ENCODE results near the gene NRG3. TPM values are rescaled to one million over a fixed set of nuclear protein-coding genes. Genes with fewer than 3 reads are reported as not detected.

The NRG3 gene
- total and polyA plus RNA-seq, 2 of the 4 experiments (the other 2 are of a cell fraction) = not detected

- ChIA-PET POLR2A (ENCODE audit: unreplicated experiment) (no interaction called here), CTCF (no interaction called here)
- Histone ChIP-seq H3K36me3 (ENCODE audit: control insufficient read depth, insufficient read depth, low read length) (no peaks in the 10 kb centered on the region), H2BK5ac (ENCODE audit: low read depth, low read length, poor library complexity, severe bottlenecking) (no peak overlapping the region), H4K8ac (ENCODE audit: low read depth in 2 of 2, low read length in 2 of 2) (no peak overlapping the region), H3K27me3 (ENCODE audit: control insufficient read depth, insufficient read depth, low read length) (no peaks in the 10 kb centered on the region), H3K4ac (ENCODE audit: low read depth, low read length) (no peak overlapping the region), H3K9me1 (ENCODE audit: insufficient read depth, low read length) (no peaks in the 10 kb centered on the region), H2BK15ac (ENCODE audit: low read depth, low read length) (no peak overlapping the region), H3K4me2 (ENCODE audit: low read depth, low read length) (no peak overlapping the region), H3K14ac (replicated peaks; ENCODE audit: low read depth, low read length) (no peak overlapping the region), H2BK20ac (ENCODE audit: low read depth, low read length) (no peak overlapping the region), H2AK9ac (replicated peaks; ENCODE audit: low read depth, low read length, poor library complexity) (no peak overlapping the region), H3K23ac (ENCODE audit: low read depth, low read length) (no peak overlapping the region), H3K79me1 (ENCODE audit: low read depth in 1 of 2, low read length in 2 of 2) (no peaks in the 10 kb centered on the region), H2AFZ (replicated peaks; ENCODE audit: low read length, poor library complexity) (no peak overlapping the region), H3K27ac (ENCODE audit: insufficient read depth, low read length) (no peak overlapping the region), H4K91ac (ENCODE audit: insufficient read depth, low read depth, low read length) (no peak overlapping the region), H2AK5ac (ENCODE audit: low read depth, low read length) (no peak overlapping the region), H3K9me3 (ENCODE audit: control insufficient read depth, insufficient read depth, low read length) (peaks cover 14% of the 10 kb centered on the region), H3K4me3 (ENCODE audit: insufficient read depth, low read depth, low read length) (no peak overlapping the region), H3K56ac (ENCODE audit: extremely low read depth, insufficient read depth, low read length) (no peak overlapping the region), H2BK120ac (ENCODE audit: low read depth, low read length) (no peak overlapping the region), H4K5ac (ENCODE audit: low read depth, low read length) (no peak overlapping the region), H3K4me1 (ENCODE audit: control insufficient read depth, insufficient read depth, low read length) (no peaks in the 10 kb centered on the region), H4K20me1 (ENCODE audit: insufficient read depth, low read length) (no peaks in the 10 kb centered on the region), H3K18ac (ENCODE audit: low read depth, low read length) (no peak overlapping the region), H3K9ac (ENCODE audit: low read depth, low read length) (no peak overlapping the region)
- no peak for ATAC-seq (ENCODE audit: low read depth)
- in situ Hi-C loops (cut with MboI; ENCODE audit: low sequenced_read_pairs) = no loop called here
- TF ChIP-seq BHLHE40 (IDR thresholded peaks at IDR 0.05; ENCODE audit: low read depth, low read length) = no peak
- TF ChIP-seq CHD1 (IDR thresholded peaks at IDR 0.05; ENCODE audit: low read depth, low read length) = no peak
- no peak for TF ChIP-seq NFE2L2 (IDR thresholded peaks at IDR 0.05; ENCODE audit: low read depth, low read length)
- no peak for TF ChIP-seq MXI1 (IDR thresholded peaks at IDR 0.05; ENCODE audit: borderline replicate concordance, low read depth, low read length)
- TF ChIP-seq, protein P1, sequence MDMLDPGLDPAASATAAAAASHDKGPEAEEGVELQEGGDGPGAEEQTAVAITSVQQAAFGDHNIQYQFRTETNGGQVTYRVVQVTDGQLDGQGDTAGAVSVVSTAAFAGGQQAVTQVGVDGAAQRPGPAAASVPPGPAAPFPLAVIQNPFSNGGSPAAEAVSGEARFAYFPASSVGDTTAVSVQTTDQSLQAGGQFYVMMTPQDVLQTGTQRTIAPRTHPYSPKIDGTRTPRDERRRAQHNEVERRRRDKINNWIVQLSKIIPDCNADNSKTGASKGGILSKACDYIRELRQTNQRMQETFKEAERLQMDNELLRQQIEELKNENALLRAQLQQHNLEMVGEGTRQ (IDR thresholded peaks at IDR 0.05; ENCODE audit: low read depth, low read length) = no peak
- no peak for TF ChIP-seq CTCF (conservative IDR thresholded peaks at IDR 0.05; ENCODE audit: low read depth, low read length)
- no peak for TF ChIP-seq RFX5 (IDR thresholded peaks at IDR 0.05; ENCODE audit: low read depth, low read length)
- TF ChIP-seq MAZ (IDR thresholded peaks at IDR 0.05; ENCODE audit: borderline replicate concordance, low read depth, low read length) = no peak
- no peak for TF ChIP-seq RAD21 (IDR thresholded peaks at IDR 0.05; ENCODE audit: low read length)
- TF ChIP-seq SMC3 (IDR thresholded peaks at IDR 0.05; ENCODE audit: low read depth, low read length) = no peak
- TF ChIP-seq RCOR1 (IDR thresholded peaks at IDR 0.05; ENCODE audit: insufficient replicate concordance, low read length) = no peak
- no peak for TF ChIP-seq FOS (IDR thresholded peaks at IDR 0.05; ENCODE audit: low read depth, low read length)
- no peak for TF ChIP-seq MAFK (IDR thresholded peaks at IDR 0.05; ENCODE audit: low read depth, low read length)
- no TSS peak for BruUV-seq (replicated peaks)
- dilution Hi-C loops (cut with HindIII; ENCODE audit: low sequenced_read_pairs, unreplicated experiment) = no loop called here
- no peak for DNase-seq
- WGBS, 2 experiments (ENCODE audit: extremely low coverage in 2 of 2, insufficient read length in 1 of 2) = no CpG with 5 or more reads among the region's 6 CpGs
- intact Hi-C loops (cut with micrococcal nuclease) = no loop called here
These were observed 413.5 kb downstream of the NRG3 start for GRCh38 chr10:82288461-82288881.

All from IMR-90 (cell line).